ENCODE measurements around the gene SLC3A2. TPM values are rescaled to one million over a fixed set of nuclear protein-coding genes. Genes with fewer than 3 reads are reported as not detected.
"Not testable (repeated sequence)": the region's sequence is repeated elsewhere in the genome, so short reads cannot be mapped to it uniquely, and the experiment has no call there.

The SLC3A2 gene
- total RNA-seq, 1 donor from 2014 or later: 233 TPM

- peak; percentile 56 for ATAC-seq
These were observed 51.0 kb downstream of the SLC3A2 start for GRCh38 chr11:62931499-62932278.

GRCh38 chr11:62933285-62933684, 52.6 kb downstream of the SLC3A2 start:
- ATAC-seq: peak; percentile 29

- peak; percentile 17 for ATAC-seq
These were observed 53.2 kb downstream of the SLC3A2 start for GRCh38 chr11:62933750-62934495.

DNA sequence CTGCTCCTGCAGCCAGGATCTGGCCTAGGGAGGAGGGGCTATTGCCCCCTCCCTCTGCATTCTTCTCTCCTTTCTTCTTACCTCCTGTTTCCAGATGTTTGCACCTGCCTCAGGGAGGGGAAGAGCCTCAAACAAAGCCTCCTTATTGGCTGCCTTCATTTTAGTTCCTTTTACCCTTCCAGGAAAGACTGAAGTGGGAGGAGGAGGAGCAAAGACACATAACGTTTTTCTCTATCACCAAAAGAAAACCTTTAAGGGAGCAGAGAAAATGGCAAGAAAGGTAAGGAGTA, 53.7 kb downstream of the SLC3A2 start:
- ATAC-seq: no peak

- not testable (repeated sequence) for ATAC-seq
These were observed 56.8 kb downstream of the SLC3A2 start for GRCh38 chr11:62937528-62937927.

Other genes starting within 250 kb of the SLC3A2 start
- gene GANAB, start 234.3 kb upstream of the SLC3A2 start, total RNA-seq: 175 TPM
- 14.1 TPM for gene INTS5, start 227.6 kb upstream of the SLC3A2 start, total RNA-seq
- gene C11orf98, start 215.7 kb upstream of the SLC3A2 start, total RNA-seq: 48.7 TPM
- gene CSKMT, start 215.6 kb upstream of the SLC3A2 start, total RNA-seq: 20.2 TPM
- gene UQCC3, start 209.2 kb upstream of the SLC3A2 start, total RNA-seq: 8.8 TPM
- 4.7 TPM for gene LBHD1, start 208.6 kb upstream of the SLC3A2 start, total RNA-seq
- 65.6 TPM for gene UBXN1, start 201.8 kb upstream of the SLC3A2 start, total RNA-seq
- 1.1 TPM for gene LRRN4CL, start 191.4 kb upstream of the SLC3A2 start, total RNA-seq
- 42.4 TPM for gene BSCL2, start 173.5 kb upstream of the SLC3A2 start, total RNA-seq
- not detected for gene GNG3, start 173.2 kb upstream of the SLC3A2 start, total RNA-seq
- 29.5 TPM for gene HNRNPUL2, start 153.4 kb upstream of the SLC3A2 start, total RNA-seq
- 13.5 TPM for gene TTC9C, start 152.4 kb upstream of the SLC3A2 start, total RNA-seq
- gene ZBTB3, start 126.7 kb upstream of the SLC3A2 start, total RNA-seq: 8.0 TPM
- gene POLR2G, start 119.3 kb upstream of the SLC3A2 start, total RNA-seq: 75.5 TPM
- 10.3 TPM for gene TAF6L, start 109.5 kb upstream of the SLC3A2 start, total RNA-seq
- 30.2 TPM for gene TMEM179B, start 93.5 kb upstream of the SLC3A2 start, total RNA-seq
- gene TMEM223, start 88.9 kb upstream of the SLC3A2 start, total RNA-seq: 10.0 TPM
- gene NXF1, start 75.5 kb upstream of the SLC3A2 start, total RNA-seq: 39.1 TPM
- gene STX5, start 48.8 kb upstream of the SLC3A2 start, total RNA-seq: 25.1 TPM
- not detected for gene TEX54, start 48.1 kb upstream of the SLC3A2 start, total RNA-seq
- gene WDR74, start 41.3 kb upstream of the SLC3A2 start, total RNA-seq: 41.0 TPM
- gene CHRM1, start 40.5 kb downstream of the SLC3A2 start, total RNA-seq: not detected
- gene SLC22A6, start 104.1 kb downstream of the SLC3A2 start, total RNA-seq: not detected
- not detected for gene SLC22A8, start 134.9 kb downstream of the SLC3A2 start, total RNA-seq